SK-N-SH (cell line): ENCODE data around the gene ARHGAP45. TPM values are rescaled to one million over a fixed set of nuclear protein-coding genes. Genes with fewer than 3 reads are reported as not detected.

ENCODE experiments used
- CTCF ChIA-PET: fragments of 300-600, 350-600 bp; formaldehyde crosslinking; extraction: SDS; loops from one replicate; lab custom pipeline; 2021; lab: Yijun Ruan, JAX
- POLR2A ChIA-PET: fragments of 350-600 bp; sonication (Branson Sonifier 250); formaldehyde crosslinking; extraction: SDS; loops from one replicate; lab custom pipeline; 2020; ENCODE audit warnings: antibody characterized with exemption, inconsistent platforms; lab: Yijun Ruan, JAX
- DNase-seq: peaks from one replicate; pipeline ENCODE4 v3.0.0; 2012
- H2AFZ ChIP-seq: fragments of 200-600 bp; sonication (generic); 2 replicates; pipeline ENCODE4 v1.8.1; 2016; ENCODE audit warnings: antibody characterized with exemption, mild to moderate bottlenecking, low read depth
- H3F3A ChIP-seq: fragments of 200-600 bp; sonication (generic); replicated peaks from 2 replicates; pipeline ENCODE3; 2016; ENCODE audit warnings: antibody characterized with exemption, mild to moderate bottlenecking; ENCODE audit not compliant: insufficient read depth
- H3K27ac ChIP-seq, 2 experiments: fragments of 200-500 bp in 1 of 2; fragments of 200-600 bp in 1 of 2; sonication (Bioruptor generic) in 1 of 2; sonication (generic), shearing (Covaris generic) in 1 of 2; 2 replicates each; pipeline versions ENCODE4 v1.5.1 to v1.6.1; 2014 to 2016; ENCODE audit warnings: low read depth in 2 of 2, inconsistent platforms in 1 of 2, low read length in 1 of 2, mild to moderate bottlenecking in 1 of 2, mixed read lengths in 1 of 2
- H3K27me3 ChIP-seq: fragments of 200-600 bp; sonication (generic), shearing (Covaris generic); 2 replicates; pipeline ENCODE4 v1.6.1; 2016; ENCODE audit warnings: mixed run types; ENCODE audit not compliant: insufficient read depth
- H3K36me3 ChIP-seq, 2 experiments: fragments of 200-500 bp in 1 of 2; fragments of 200-600 bp in 1 of 2; sonication (Bioruptor generic) in 1 of 2; sonication (generic) in 1 of 2; replicated peaks in 1 of 2; 2 replicates each; pipeline versions ENCODE3 to v1.5.1; 2014 to 2016; ENCODE audit warnings: low read length in 1 of 2, mild to moderate bottlenecking in 1 of 2; ENCODE audit not compliant: insufficient read depth in 2 of 2, control insufficient read depth in 1 of 2
- H3K4me1 ChIP-seq, 2 experiments: fragments of 200-500 bp in 1 of 2; fragments of 200-600 bp in 1 of 2; sonication (Bioruptor generic) in 1 of 2; sonication (generic), shearing (Covaris generic) in 1 of 2; 2 replicates each; pipeline versions ENCODE4 v1.5.1 to v1.6.1; 2014 to 2016; ENCODE audit warnings: low read depth in 1 of 2, low read length in 1 of 2, mixed run types in 1 of 2; ENCODE audit not compliant: insufficient read depth in 2 of 2, control insufficient read depth in 1 of 2
- H3K4me2 ChIP-seq: fragments of 200-600 bp; sonication (generic), shearing (Covaris generic); 2 replicates; pipeline ENCODE4 v1.6.1; 2017; ENCODE audit warnings: mixed run types
- H3K4me3 ChIP-seq, 2 experiments: fragments of 200-500 bp in 1 of 2; fragments of 200-600 bp in 1 of 2; sonication (Bioruptor generic) in 1 of 2; sonication (generic), shearing (Covaris generic) in 1 of 2; 2 replicates each; pipeline versions ENCODE4 v1.5.1 to v1.8.1; 2014 to 2016; ENCODE audit warnings: low read depth in 2 of 2, inconsistent platforms in 1 of 2, low read length in 1 of 2, mild to moderate bottlenecking in 1 of 2, mixed read lengths in 1 of 2, moderate library complexity in 1 of 2
- H3K79me2 ChIP-seq: fragments of 200-600 bp; sonication (generic); 2 replicates; pipeline ENCODE4 v1.8.1; 2017; ENCODE audit warnings: mild to moderate bottlenecking; ENCODE audit not compliant: insufficient read depth
- H3K9ac ChIP-seq: fragments of 200-600 bp; sonication (generic); 2 replicates; pipeline ENCODE4 v1.6.1; 2017; ENCODE audit warnings: mixed run types
- H3K9me2 ChIP-seq: fragments of 200-600 bp; sonication (generic); 2 replicates; pipeline ENCODE4 v1.6.1; 2017; ENCODE audit warnings: mixed run types
- H3K9me3 ChIP-seq: fragments of 200-600 bp; sonication (generic); 2 replicates; pipeline ENCODE4 v1.6.1; 2017; ENCODE audit warnings: mixed run types, mild to moderate bottlenecking, moderate library complexity
- H4K20me1 ChIP-seq: fragments of 200-600 bp; sonication (generic); 2 replicates; pipeline ENCODE4 v1.6.1; 2017; ENCODE audit warnings: mild to moderate bottlenecking, mixed run types; ENCODE audit not compliant: insufficient read depth
- CHD2 ChIP-seq: fragments of 150-350 bp; IDR thresholded peaks from 2 replicates; pipeline ENCODE4 v1.6.1; 2018; ENCODE audit warnings: low read length; ENCODE audit not compliant: partially characterized antibody
- EP300 ChIP-seq, 2 experiments: IDR thresholded peaks; 2 replicates each; pipeline versions ENCODE4 v1.4.0 to v1.6.1; 2012; ENCODE audit warnings: borderline replicate concordance in 1 of 2, low read depth in 1 of 2, low read length in 1 of 2
- EZH2phosphoT487 ChIP-seq: fragments of 200-600 bp; sonication (generic); IDR thresholded peaks from 2 replicates; pipeline ENCODE4 v1.6.1; 2017; ENCODE audit warnings: low read depth, mixed run types, mild to moderate bottlenecking, antibody characterized with exemption, moderate library complexity, borderline replicate concordance
- FOXM1 ChIP-seq: IDR thresholded peaks from 2 replicates; pipeline ENCODE4 v1.4.0; 2012; ENCODE audit warnings: low read depth, mild to moderate bottlenecking
- GABPA ChIP-seq: IDR thresholded peaks from 2 replicates; pipeline ENCODE4 v1.4.0; 2012; ENCODE audit warnings: low read depth, mild to moderate bottlenecking
- JUND ChIP-seq: IDR thresholded peaks from 2 replicates; pipeline ENCODE4 v1.4.0; 2012
- MAX ChIP-seq: IDR thresholded peaks from 2 replicates; pipeline ENCODE4 v1.4.0; 2012; ENCODE audit warnings: low read depth
- MEF2A ChIP-seq: IDR thresholded peaks from 2 replicates; pipeline ENCODE4 v1.4.0; 2012; ENCODE audit warnings: low read depth, borderline replicate concordance
- MXI1 ChIP-seq: IDR thresholded peaks from 2 replicates; pipeline ENCODE4 v1.6.1; 2012; ENCODE audit warnings: mild to moderate bottlenecking, low read depth, low read length, improper control_type of control experiment
- NRF1 ChIP-seq: IDR thresholded peaks from 2 replicates; pipeline ENCODE4 v1.6.1; 2012; ENCODE audit warnings: low read depth, mild to moderate bottlenecking, low read length
- RCOR1 ChIP-seq: fragments of 150-350 bp; IDR thresholded peaks from 2 replicates; pipeline ENCODE4 v1.6.1; 2017; ENCODE audit warnings: antibody characterized with exemption, low read length
- RFX5 ChIP-seq: IDR thresholded peaks from 2 replicates; pipeline ENCODE4 v1.6.1; 2012; ENCODE audit warnings: mild to moderate bottlenecking, improper control_type of control experiment, low read length
- RXRA ChIP-seq: IDR thresholded peaks from 2 replicates; pipeline ENCODE4 v1.4.0; 2012; ENCODE audit warnings: low read depth, mild to moderate bottlenecking, borderline replicate concordance
- SIN3A ChIP-seq: IDR thresholded peaks from 2 replicates; pipeline ENCODE4 v1.6.1; 2012; ENCODE audit warnings: low read depth, mild to moderate bottlenecking, low read length, moderate library complexity, borderline replicate concordance
- SMC3 ChIP-seq: IDR thresholded peaks from 2 replicates; pipeline ENCODE4 v1.6.1; 2012; ENCODE audit warnings: low read depth, low read length, improper control_type of control experiment
- TAF1 ChIP-seq: IDR thresholded peaks from 2 replicates; pipeline ENCODE4 v1.6.1; 2012; ENCODE audit warnings: low read depth, mild to moderate bottlenecking, low read length, moderate library complexity, borderline replicate concordance
- TCF12 ChIP-seq: IDR thresholded peaks from 2 replicates; pipeline ENCODE4 v1.4.0; 2012
- TEAD4 ChIP-seq: IDR thresholded peaks from 2 replicates; pipeline ENCODE4 v1.4.0; 2012; ENCODE audit warnings: mild to moderate bottlenecking, borderline replicate concordance; ENCODE audit not compliant: insufficient read depth
- USF1 ChIP-seq: IDR thresholded peaks from 2 replicates; pipeline ENCODE4 v1.4.0; 2012; ENCODE audit warnings: low read depth, borderline replicate concordance
- YY1 ChIP-seq: IDR thresholded peaks from 2 replicates; pipeline ENCODE4 v1.4.0; 2012; ENCODE audit warnings: low read depth, mild to moderate bottlenecking
- ZBTB33 ChIP-seq: IDR thresholded peaks from 2 replicates; pipeline ENCODE4 v1.4.0; 2012; ENCODE audit warnings: low read depth, borderline replicate concordance
- WGBS: methylation state at CpG from one replicate; pipeline ENCODE4 v1.1.6; 2017; ENCODE audit warnings: low lambda C conversion rate; 5-methylcytosine and 5-hydroxymethylcytosine counted together
- polyA plus RNA-seq, 3 experiments: library from polyadenylated mRNA; depleted of rRNA; stranded (reverse); fragments of >200 nt; gene quantifications; 2 replicates each; pipeline ENCODE4 v1.2.3, GENCODE V29; 2012

Gene ARHGAP45
- polyA plus RNA-seq, 1 of the 3 experiments (the other 2 are of a cell fraction), result 4.2 TPM

GRCh38 chr19:1049106-1049505, 17.9 kb upstream of the ARHGAP45 start:
- no peak for DNase-seq
- ChIA-PET POLR2A (interaction anchor here (0.8 kb wide), 1 partner anchor 22 kb away, joined by 3 read pairs; no protein-coding TSS in a partner anchor), CTCF (no interaction called here)
- no peaks in the 10 kb centered on the region for H3K79me2 ChIP-seq
- H3K4me1 ChIP-seq, result no peaks in the 10 kb centered on the region
- no peaks in the 10 kb centered on the region for H3K9me2 ChIP-seq
- no peaks in the 10 kb centered on the region for H3K27me3 ChIP-seq
- H4K20me1 ChIP-seq, result no peaks in the 10 kb centered on the region
- H3F3A ChIP-seq, result peaks cover 4% of the 10 kb centered on the region
- no peaks in the 10 kb centered on the region for H3K36me3 ChIP-seq
- no peak overlapping the region for H3K27ac ChIP-seq
- no peaks in the 10 kb centered on the region for H3K9me3 ChIP-seq
- H3K9ac ChIP-seq, result no peak overlapping the region
- H3K4me2 ChIP-seq, result no peak overlapping the region
- no peak for TF ChIP-seq NRF1
- no peak for TF ChIP-seq MEF2A
- no peak for TF ChIP-seq EZH2phosphoT487
- H3K4me3 ChIP-seq, result no peak overlapping the region
- H2AFZ ChIP-seq, result no peak overlapping the region
- 80% methylated on average over 1 of the region's 17 CpGs for WGBS

- Histone ChIP-seq H2AFZ (no peak overlapping the region), H3K9ac (no peak overlapping the region), H3K79me2 (no peaks in the 10 kb centered on the region), H3K36me3 (no peaks in the 10 kb centered on the region), H3K4me3 (no peak overlapping the region), H3K27me3 (no peaks in the 10 kb centered on the region), H3K4me2 (no peak overlapping the region), H3F3A (peaks cover 4% of the 10 kb centered on the region), H3K9me2 (no peaks in the 10 kb centered on the region), H3K9me3 (no peaks in the 10 kb centered on the region), H3K4me1 (no peaks in the 10 kb centered on the region), H4K20me1 (no peaks in the 10 kb centered on the region), H3K27ac (no peak overlapping the region)
- CTCF ChIA-PET, result interaction anchor here (1.3 kb wide), 1 partner anchor 15 kb away, joined by 3 read pairs; no protein-coding TSS in a partner anchor
- POLR2A ChIA-PET, result no interaction called here
- no peak for DNase-seq
- WGBS, result 61% methylated on average over 11 of the region's 11 CpGs
- TF ChIP-seq USF1 (no peak), JUND (no peak), SMC3 (no peak), YY1 (no peak), RXRA (no peak), ZBTB33 (no peak), CHD2 (no peak), TCF12 (no peak), TAF1 (no peak), GABPA (no peak), SIN3A (no peak), RCOR1 (no peak), NRF1 (no peak), TEAD4 (no peak), MEF2A (no peak), RFX5 (no peak), FOXM1 (no peak), MXI1 (no peak), MAX (no peak), EP300 (IDR thresholded peaks at IDR 0.05; ENCODE audit: borderline replicate concordance in 1 of 2, low read depth in 1 of 2, low read length in 1 of 2) (no peak)
These were observed 17.2 kb upstream of the ARHGAP45 start for GRCh38 chr19:1049800-1050199.
